ENCODE measurements around the gene CMSS1.

GRCh38 chr3:100075851-100076730 is 258.4 kb downstream of the CMSS1 start:
- TF ChIP-seq CTCF (IDR thresholded peaks at IDR 0.05), result no peak
- TF ChIP-seq EZH2 (IDR thresholded peaks at IDR 0.05; ENCODE audit: borderline replicate concordance, insufficient read depth, low read depth, low read length, poor library complexity, severe bottlenecking), result no peak

All from B cell (primary cell).